Measurements from ENCODE around the gene PTPRE. TPM values are rescaled to one million over a fixed set of nuclear protein-coding genes. Genes with fewer than 3 reads are reported as not detected.
A peak's percentile ranks its signal among the peaks of the same experiment; 100 is the strongest.

PTPRE gene
- total and polyA plus RNA-seq, 4 experiments from 2014 or later: 6.5 to 27.6 (median 18.9) TPM

GRCh38 chr10:128071417-128071782 lies 164.5 kb downstream of the PTPRE start:
- no peaks in the 10 kb centered on the region for H3K27me3 ChIP-seq (ENCODE audit: insufficient read depth, low read length)
- H3K4me3 ChIP-seq (ENCODE audit: low read length in 2 of 2): no peak overlapping the region
- intact Hi-C loops (cut with micrococcal nuclease): loop anchor here (10.0 kb wide), 1 partner anchor 53 kb away; the partner anchor contains the start of gene MKI67
- peaks cover 82% of the 10 kb centered on the region for H3K36me3 ChIP-seq (ENCODE audit: insufficient read depth, low read length)
- H3K4me3 Mint-ChIP-seq: no peak overlapping the region
- H3K27ac Mint-ChIP-seq: no peak overlapping the region
- H3K27ac ChIP-seq (ENCODE audit: low read depth, low read length): no peak overlapping the region
- H3K36me3 Mint-ChIP-seq: peaks cover 65 to 82% of the 10 kb centered on the region in 2 donors
- peak in 1 of 5 donors; percentile 36 for DNase-seq
- H3K4me1 Mint-ChIP-seq: peaks cover 22 to 35% (median 29%) of the 10 kb centered on the region in 4 donors
- no peaks in the 10 kb centered on the region for H3K9me3 Mint-ChIP-seq
- no peaks in the 10 kb centered on the region for H3K27me3 Mint-ChIP-seq
- H3K4me1 ChIP-seq (ENCODE audit: insufficient read depth, low read length): peaks cover 10% of the 10 kb centered on the region
- ChIA-PET POLR2A (ENCODE audit: partially characterized antibody) (interaction anchor here (3.0 to 3.8 kb wide), 2 partner anchors 24 to 36 kb away, joined by 23 to 34 read pairs; no protein-coding TSS in a partner anchor), CTCF (ENCODE audit: partially characterized antibody) (interaction anchor here (0.6 to 19.7 kb wide), 10 partner anchors 8 to 164 kb away, joined by 3 to 509 read pairs (median 17); partner anchors contain the start of gene PTPRE)
- no peaks in the 10 kb centered on the region for H3K9me3 ChIP-seq (ENCODE audit: control insufficient read depth in 1 of 2, low read length in 2 of 2)

- ChIA-PET CTCF (ENCODE audit: partially characterized antibody) (interaction anchor here (0.9 to 19.7 kb wide), 8 partner anchors 9 to 165 kb away, joined by 3 to 509 read pairs (median 11); partner anchors contain the start of gene PTPRE), POLR2A (ENCODE audit: partially characterized antibody) (interaction anchor here (0.6 to 3.8 kb wide), 2 partner anchors 37 to 45 kb away, joined by 4 to 34 read pairs; no protein-coding TSS in a partner anchor)
- DNase-seq: no peak
- Mint-ChIP-seq H3K9me3 (no peaks in the 10 kb centered on the region), H3K36me3 (peaks cover 64 to 82% of the 10 kb centered on the region in 2 donors), H3K27ac (no peak overlapping the region), H3K27me3 (no peaks in the 10 kb centered on the region), H3K4me1 (peaks cover 15 to 28% (median 23%) of the 10 kb centered on the region in 4 donors), H3K4me3 (no peak overlapping the region)
- peaks cover 82% of the 10 kb centered on the region for H3K36me3 ChIP-seq (ENCODE audit: insufficient read depth, low read length)
- H3K4me3 ChIP-seq (ENCODE audit: low read length in 2 of 2): no peak overlapping the region
- H3K9me3 ChIP-seq (ENCODE audit: control insufficient read depth in 1 of 2, low read length in 2 of 2): no peaks in the 10 kb centered on the region
- H3K27ac ChIP-seq (ENCODE audit: low read depth, low read length): no peak overlapping the region
- no peaks in the 10 kb centered on the region for H3K27me3 ChIP-seq (ENCODE audit: insufficient read depth, low read length)
- intact Hi-C loops (cut with micrococcal nuclease): loop anchor here (10.0 kb wide), 1 partner anchor 53 kb away; the partner anchor contains the start of gene MKI67
- peaks cover 4% of the 10 kb centered on the region for H3K4me1 ChIP-seq (ENCODE audit: insufficient read depth, low read length)
These were observed 165.1 kb downstream of the PTPRE start for GRCh38 chr10:128072046-128072445.

GRCh38 chr10:128072941-128073645 lies 166.2 kb downstream of the PTPRE start:
- Histone ChIP-seq H3K27ac (ENCODE audit: low read depth, low read length) (no peak overlapping the region), H3K9me3 (ENCODE audit: control insufficient read depth in 1 of 2, low read length in 2 of 2) (no peaks in the 10 kb centered on the region), H3K27me3 (ENCODE audit: insufficient read depth, low read length) (no peaks in the 10 kb centered on the region), H3K4me1 (ENCODE audit: insufficient read depth, low read length) (peaks cover 3% of the 10 kb centered on the region), H3K4me3 (ENCODE audit: low read length in 2 of 2) (no peak overlapping the region), H3K36me3 (ENCODE audit: insufficient read depth, low read length) (peaks cover 82% of the 10 kb centered on the region)
- Mint-ChIP-seq H3K27me3 (no peaks in the 10 kb centered on the region), H3K27ac (peak overlapping the region in 3 of 7 donors; percentile 16 to 68 (median 17)), H3K9me3 (no peaks in the 10 kb centered on the region), H3K4me3 (no peak overlapping the region), H3K36me3 (peaks cover 57 to 76% of the 10 kb centered on the region in 2 donors), H3K4me1 (peaks cover 11 to 22% (median 18%) of the 10 kb centered on the region in 4 donors)
- intact Hi-C loops (cut with micrococcal nuclease): loop anchor here (10.0 kb wide), 1 partner anchor 52 kb away; the partner anchor contains the start of gene MKI67
- no peak for DNase-seq
- ChIA-PET POLR2A (ENCODE audit: partially characterized antibody) (no interaction called here), CTCF (ENCODE audit: partially characterized antibody) (interaction anchor here (0.7 to 19.7 kb wide), 5 partner anchors 13 to 166 kb away, joined by 3 to 509 read pairs (median 91); partner anchors contain the start of gene PTPRE)

DNA sequence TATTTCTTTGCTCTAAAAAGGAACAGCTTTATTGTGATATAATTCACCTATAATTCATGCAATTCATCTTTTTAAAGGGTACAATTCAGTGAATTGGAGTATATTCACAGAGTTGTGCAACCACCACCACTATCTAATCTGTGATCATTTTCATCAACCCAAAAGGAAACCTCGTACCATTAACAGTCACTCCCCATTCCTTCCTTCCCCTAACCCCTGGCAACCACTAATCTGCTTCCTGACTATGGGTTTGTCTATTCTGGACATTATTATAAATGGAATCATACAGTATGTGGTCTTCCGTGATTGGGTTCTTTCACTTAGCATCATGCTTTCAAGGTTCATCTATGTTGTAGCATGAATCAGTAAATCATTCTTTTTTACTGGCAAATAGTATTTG lies 167.0 kb downstream of the PTPRE start:
- ChIA-PET POLR2A (ENCODE audit: partially characterized antibody) (no interaction called here), CTCF (ENCODE audit: partially characterized antibody) (interaction anchor here (0.7 to 19.7 kb wide), 4 partner anchors 12 to 76 kb away, joined by 3 to 509 read pairs (median 92); no protein-coding TSS in a partner anchor)
- Mint-ChIP-seq H3K4me3 (no peak overlapping the region), H3K27me3 (no peaks in the 10 kb centered on the region), H3K4me1 (peaks cover 11 to 22% (median 18%) of the 10 kb centered on the region in 4 donors), H3K27ac (peak overlapping the region in 3 of 7 donors; percentile 25 to 57 (median 57)), H3K9me3 (no peaks in the 10 kb centered on the region), H3K36me3 (peaks cover 54 to 80% of the 10 kb centered on the region in 2 donors)
- intact Hi-C loops (cut with micrococcal nuclease): loop anchor here (10.0 kb wide), 1 partner anchor 51 kb away; the partner anchor contains the start of gene MKI67
- Histone ChIP-seq H3K27ac (ENCODE audit: low read depth, low read length) (no peak overlapping the region), H3K27me3 (ENCODE audit: insufficient read depth, low read length) (no peaks in the 10 kb centered on the region), H3K36me3 (ENCODE audit: insufficient read depth, low read length) (peaks cover 82% of the 10 kb centered on the region), H3K4me1 (ENCODE audit: insufficient read depth, low read length) (peaks cover 3% of the 10 kb centered on the region), H3K4me3 (ENCODE audit: low read length in 2 of 2) (no peak overlapping the region), H3K9me3 (ENCODE audit: control insufficient read depth in 1 of 2, low read length in 2 of 2) (no peaks in the 10 kb centered on the region)
- no peak for DNase-seq

GRCh38 chr10:128074589-128074988 lies 167.7 kb downstream of the PTPRE start:
- H3K36me3 Mint-ChIP-seq: peaks cover 54 to 81% of the 10 kb centered on the region in 2 donors
- POLR2A ChIA-PET (ENCODE audit: partially characterized antibody): no interaction called here

GRCh38 chr10:128077155-128077875 lies 170.4 kb downstream of the PTPRE start:
- Mint-ChIP-seq H3K27ac (no peak overlapping the region), H3K9me3 (no peaks in the 10 kb centered on the region), H3K27me3 (no peaks in the 10 kb centered on the region), H3K4me1 (peaks cover 4 to 16% (median 10%) of the 10 kb centered on the region in 4 donors), H3K4me3 (no peak overlapping the region), H3K36me3 (peaks cover 59 to 81% of the 10 kb centered on the region in 2 donors)
- ChIA-PET POLR2A (ENCODE audit: partially characterized antibody) (no interaction called here), CTCF (ENCODE audit: partially characterized antibody) (interaction anchor here (0.9 to 19.7 kb wide), 8 partner anchors 43 to 94 kb away, joined by 3 to 509 read pairs (median 4); no protein-coding TSS in a partner anchor)
- Histone ChIP-seq H3K36me3 (ENCODE audit: insufficient read depth, low read length) (peaks cover 74% of the 10 kb centered on the region), H3K27me3 (ENCODE audit: insufficient read depth, low read length) (no peaks in the 10 kb centered on the region), H3K27ac (ENCODE audit: low read depth, low read length) (no peak overlapping the region), H3K4me1 (ENCODE audit: insufficient read depth, low read length) (no peaks in the 10 kb centered on the region), H3K4me3 (ENCODE audit: low read length in 2 of 2) (no peak overlapping the region), H3K9me3 (ENCODE audit: control insufficient read depth in 1 of 2, low read length in 2 of 2) (no peaks in the 10 kb centered on the region)
- intact Hi-C loops (cut with micrococcal nuclease): loop anchor here (5.0 to 10.0 kb wide), 2 partner anchors 47 to 135 kb away; partner anchors contain the start of gene MKI67
- DNase-seq: no peak

More at GRCh38 chr10:128074589-128074988, 167.7 kb downstream of the PTPRE start:
- Histone ChIP-seq H3K9me3 (ENCODE audit: control insufficient read depth in 1 of 2, low read length in 2 of 2) (no peaks in the 10 kb centered on the region), H3K27ac (ENCODE audit: low read depth, low read length) (no peak overlapping the region), H3K27me3 (ENCODE audit: insufficient read depth, low read length) (no peaks in the 10 kb centered on the region), H3K4me1 (ENCODE audit: insufficient read depth, low read length) (no peaks in the 10 kb centered on the region), H3K4me3 (ENCODE audit: low read length in 2 of 2) (no peak overlapping the region), H3K36me3 (ENCODE audit: insufficient read depth, low read length) (peaks cover 87% of the 10 kb centered on the region)
- DNase-seq: no peak
- Mint-ChIP-seq H3K4me1 (peaks cover 7 to 16% (median 14%) of the 10 kb centered on the region in 4 donors), H3K27ac (no peak overlapping the region), H3K4me3 (no peak overlapping the region), H3K9me3 (no peaks in the 10 kb centered on the region), H3K27me3 (no peaks in the 10 kb centered on the region)
- intact Hi-C loops (cut with micrococcal nuclease): loop anchor here (10.0 kb wide), 1 partner anchor 50 kb away; the partner anchor contains the start of gene MKI67
- CTCF ChIA-PET (ENCODE audit: partially characterized antibody): interaction anchor here (0.9 to 19.7 kb wide), 4 partner anchors 10 to 75 kb away, joined by 3 to 509 read pairs (median 47); no protein-coding TSS in a partner anchor
